Testis (tissue), 3 donors: ENCODE data around the gene AMZ1. TPM values are rescaled to one million over a fixed set of nuclear protein-coding genes. Genes with fewer than 3 reads are reported as not detected.

Experiments used
- DNase-seq: peaks from one replicate; pipeline ENCODE4 v3.0.0-alpha.2; 2019
- H3K27ac ChIP-seq, 2 donors: fragments of 200-600 bp; sonication (generic); one replicate each; pipeline ENCODE4 v1.5.1; 2019
- H3K27me3 ChIP-seq: fragments of 200-600 bp; sonication (generic); one replicate; pipeline ENCODE4 v1.5.1; 2019
- H3K36me3 ChIP-seq: fragments of 200-600 bp; sonication (generic); one replicate; pipeline ENCODE4 v1.5.1; 2017; ENCODE audit warnings: low read depth; ENCODE audit errors: missing control alignments
- H3K4me1 ChIP-seq: fragments of 200-600 bp; sonication (generic); one replicate; pipeline ENCODE4 v1.5.1; 2019
- H3K4me3 ChIP-seq, 2 donors: fragments of 200-600 bp; sonication (generic); one replicate each; pipeline ENCODE4 v1.5.1; 2017 to 2019
- H3K9me3 ChIP-seq: fragments of 200-600 bp; sonication (generic); one replicate; pipeline ENCODE4 v1.5.1; 2017
- POLR2A ChIP-seq: fragments of 450-650 bp; IDR thresholded peaks from one replicate; pipeline ENCODE4 v1.6.1; 2017; ENCODE audit warnings: antibody characterized with exemption, mild to moderate bottlenecking, moderate library complexity
- WGBS, 2 donors: methylation state at CpG; one replicate each; pipeline ENCODE4 v1.1.5; 2018; 5-methylcytosine and 5-hydroxymethylcytosine counted together
- intact Hi-C: fragments of 100-400 bp; cut with DNase I; formaldehyde crosslinking; loops from one replicate; pipeline ENCODE4 v1.15.1; 2023; ENCODE audit warnings: low total_unique reads
- polyA plus RNA-seq: library from polyadenylated mRNA; stranded (reverse); fragments of 350-450 nt; fragmentation: Illumina TruSeq; extraction: RNeasy Lipid Tissue Mini Kit (QIAGEN cat#74804); gene quantifications from one replicate; pipeline ENCODE4 v1.2.3, GENCODE V29; 2014; ENCODE audit warnings: low read depth, low replicate concordance; ENCODE audit not compliant: insufficient read depth
- total RNA-seq, 2 donors: library from RNA; depleted of rRNA; stranded (reverse); fragments of >200 nt; gene quantifications; one replicate each; pipeline ENCODE4 v1.2.3, GENCODE V29; 2016
- TF ChIP-seq, protein P1 (sequence below), 3 experiments: fragments of 450-650 bp in 2 of 3; fragments of 200-600 bp in 1 of 3; sonication (generic) in 1 of 3; IDR thresholded peaks; one replicate each; pipeline ENCODE4 v1.5.1; 2016 to 2019; ENCODE audit warnings: antibody characterized with exemption in 3 of 3, mild to moderate bottlenecking in 2 of 3, moderate library complexity in 1 of 3

Gene AMZ1
- total and polyA plus RNA-seq, 3 donors from 2014 or later, result 1.1 to 3.2 (median 2.7) TPM

DNA sequence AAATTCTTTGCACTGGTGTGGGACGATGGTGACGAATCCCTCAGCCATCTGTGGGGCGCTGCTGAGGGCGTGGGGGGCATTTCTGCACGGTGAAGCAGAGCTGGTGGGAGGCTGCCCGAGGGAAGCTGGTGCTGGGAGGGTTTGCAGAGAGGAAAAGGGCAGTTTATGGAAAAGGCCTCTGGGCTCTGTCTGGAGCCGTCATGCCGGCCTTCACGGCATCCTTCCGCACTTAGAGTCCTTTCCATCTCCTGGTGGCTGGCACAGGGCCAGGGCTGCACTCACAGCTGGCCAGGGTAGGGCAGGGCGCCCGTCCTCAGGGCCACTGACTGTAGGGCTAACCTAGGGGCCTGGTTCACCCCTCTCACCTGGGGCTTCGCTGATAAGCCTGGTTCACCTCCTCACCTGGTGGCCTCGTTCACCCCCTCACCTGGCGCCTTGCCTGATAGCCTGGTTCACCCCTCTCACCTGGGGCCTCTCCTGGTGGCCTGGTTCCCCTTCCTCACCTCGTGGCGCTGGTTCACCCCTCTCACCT, 598 bp upstream of the AMZ1 start:
- H3K27me3 ChIP-seq, result no peaks in the 10 kb centered on the region
- TF ChIP-seq, protein P1, sequence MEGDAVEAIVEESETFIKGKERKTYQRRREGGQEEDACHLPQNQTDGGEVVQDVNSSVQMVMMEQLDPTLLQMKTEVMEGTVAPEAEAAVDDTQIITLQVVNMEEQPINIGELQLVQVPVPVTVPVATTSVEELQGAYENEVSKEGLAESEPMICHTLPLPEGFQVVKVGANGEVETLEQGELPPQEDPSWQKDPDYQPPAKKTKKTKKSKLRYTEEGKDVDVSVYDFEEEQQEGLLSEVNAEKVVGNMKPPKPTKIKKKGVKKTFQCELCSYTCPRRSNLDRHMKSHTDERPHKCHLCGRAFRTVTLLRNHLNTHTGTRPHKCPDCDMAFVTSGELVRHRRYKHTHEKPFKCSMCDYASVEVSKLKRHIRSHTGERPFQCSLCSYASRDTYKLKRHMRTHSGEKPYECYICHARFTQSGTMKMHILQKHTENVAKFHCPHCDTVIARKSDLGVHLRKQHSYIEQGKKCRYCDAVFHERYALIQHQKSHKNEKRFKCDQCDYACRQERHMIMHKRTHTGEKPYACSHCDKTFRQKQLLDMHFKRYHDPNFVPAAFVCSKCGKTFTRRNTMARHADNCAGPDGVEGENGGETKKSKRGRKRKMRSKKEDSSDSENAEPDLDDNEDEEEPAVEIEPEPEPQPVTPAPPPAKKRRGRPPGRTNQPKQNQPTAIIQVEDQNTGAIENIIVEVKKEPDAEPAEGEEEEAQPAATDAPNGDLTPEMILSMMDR (IDR thresholded peaks at IDR 0.05), result no peak
- no peak for TF ChIP-seq POLR2A
- H3K36me3 ChIP-seq, result no peaks in the 10 kb centered on the region
- peaks cover 10% of the 10 kb centered on the region for H3K4me1 ChIP-seq
- no peak overlapping the region for H3K27ac ChIP-seq
- no peaks in the 10 kb centered on the region for H3K9me3 ChIP-seq
- DNase-seq, result no peak
- WGBS, 2 donors, result 20 to 40% methylated on average over 15 to 17 of the region's 17 CpGs
- intact Hi-C loops, result no loop called here
- H3K4me3 ChIP-seq, result no peak overlapping the region

DNA sequence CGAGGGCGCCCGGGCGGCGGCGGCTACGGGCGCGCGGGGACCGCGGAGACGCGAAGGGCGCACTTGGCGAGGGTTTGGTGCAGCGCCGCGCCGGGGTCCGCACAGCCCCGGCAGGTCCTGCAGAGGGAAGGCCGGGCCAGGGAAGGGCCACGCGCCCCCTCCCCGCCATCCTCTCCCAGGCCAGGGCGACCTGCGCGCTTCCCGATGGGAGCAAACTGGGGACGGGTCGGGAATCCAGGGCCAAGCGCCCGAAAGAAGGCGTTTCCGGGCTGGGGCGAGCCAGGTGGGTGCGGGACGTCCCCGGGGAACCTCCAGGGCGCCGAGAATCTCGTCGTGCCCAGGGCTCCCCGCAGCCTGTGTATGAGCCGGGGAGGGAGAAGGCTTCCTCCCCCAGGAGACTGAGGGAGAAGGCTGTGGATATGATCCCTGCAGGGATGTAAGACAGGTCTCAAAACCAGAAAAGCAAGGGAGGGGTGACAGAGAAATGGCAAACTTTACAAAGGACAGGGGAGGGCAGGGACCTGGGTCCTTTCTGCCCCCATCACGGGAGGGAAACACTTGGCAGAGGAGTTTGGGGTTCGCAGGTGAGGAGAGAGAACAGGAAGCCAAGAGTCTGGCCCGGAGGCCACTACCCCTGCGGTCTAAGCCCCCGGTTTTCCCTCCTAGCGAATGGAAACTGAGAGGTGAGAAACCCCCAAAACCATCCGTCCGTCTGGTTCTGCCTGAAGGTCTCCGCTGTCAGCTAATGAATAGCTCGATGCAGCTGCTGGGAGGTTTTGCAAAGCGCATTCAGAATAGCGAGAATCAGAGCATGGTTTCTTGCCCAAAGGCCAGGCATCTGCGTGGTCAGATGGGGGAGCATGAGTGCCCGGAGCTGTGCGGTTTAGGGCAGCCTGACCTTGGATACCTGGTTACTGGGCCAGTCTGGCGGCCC, 674 bp downstream of the AMZ1 start:
- no peaks in the 10 kb centered on the region for H3K27me3 ChIP-seq
- H3K4me3 ChIP-seq, result peak overlapping the region; percentile 29 to 31
- intact Hi-C loops, result no loop called here
- H3K36me3 ChIP-seq, result no peaks in the 10 kb centered on the region
- no peaks in the 10 kb centered on the region for H3K9me3 ChIP-seq
- no peak overlapping the region for H3K27ac ChIP-seq
- peaks cover 10% of the 10 kb centered on the region for H3K4me1 ChIP-seq
- 6 to 7% methylated on average over 27 to 44 of the region's 62 CpGs for WGBS, 2 donors
- no peak for DNase-seq
- no peak for TF ChIP-seq POLR2A
- TF ChIP-seq, protein P1 (IDR thresholded peaks at IDR 0.05), result no peak

DNA sequence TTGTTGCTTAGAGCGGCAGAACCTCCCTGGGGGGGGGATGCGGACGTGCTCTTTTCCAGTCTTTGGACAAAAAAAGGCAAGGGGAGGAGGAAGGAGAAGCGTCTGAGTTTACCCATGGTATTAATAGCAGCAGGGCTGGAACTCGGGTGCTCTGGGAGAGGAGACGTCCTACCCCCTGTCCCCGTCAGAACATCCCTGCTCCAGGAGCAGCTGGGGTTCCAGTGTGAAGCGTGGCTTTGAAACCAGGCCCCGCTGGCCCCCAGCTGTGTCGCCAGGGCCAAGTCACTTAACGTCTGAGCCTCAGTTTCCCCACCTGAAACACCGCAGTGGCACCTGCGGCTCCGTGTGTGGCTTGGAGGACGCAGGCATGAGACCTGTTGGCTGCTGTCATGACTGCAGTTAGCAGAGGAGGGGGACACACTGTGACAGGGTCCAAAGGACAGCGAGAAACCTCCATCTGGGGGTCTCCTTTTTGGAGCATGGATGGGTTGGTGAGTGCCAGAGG, 1.4 kb downstream of the AMZ1 start:
- 62% methylated on average over 16 of the region's 16 CpGs; no CpG with 5 or more reads in 1 of the 2 donors for WGBS, 2 donors
- no peak for DNase-seq
- TF ChIP-seq, protein P1 (IDR thresholded peaks at IDR 0.05), result no peak
- no peak for TF ChIP-seq POLR2A
- Histone ChIP-seq H3K27me3 (no peaks in the 10 kb centered on the region), H3K9me3 (no peaks in the 10 kb centered on the region), H3K27ac (no peak overlapping the region), H3K4me3 (no peak overlapping the region), H3K4me1 (peaks cover 10% of the 10 kb centered on the region), H3K36me3 (no peaks in the 10 kb centered on the region)
- intact Hi-C loops, result no loop called here

DNA sequence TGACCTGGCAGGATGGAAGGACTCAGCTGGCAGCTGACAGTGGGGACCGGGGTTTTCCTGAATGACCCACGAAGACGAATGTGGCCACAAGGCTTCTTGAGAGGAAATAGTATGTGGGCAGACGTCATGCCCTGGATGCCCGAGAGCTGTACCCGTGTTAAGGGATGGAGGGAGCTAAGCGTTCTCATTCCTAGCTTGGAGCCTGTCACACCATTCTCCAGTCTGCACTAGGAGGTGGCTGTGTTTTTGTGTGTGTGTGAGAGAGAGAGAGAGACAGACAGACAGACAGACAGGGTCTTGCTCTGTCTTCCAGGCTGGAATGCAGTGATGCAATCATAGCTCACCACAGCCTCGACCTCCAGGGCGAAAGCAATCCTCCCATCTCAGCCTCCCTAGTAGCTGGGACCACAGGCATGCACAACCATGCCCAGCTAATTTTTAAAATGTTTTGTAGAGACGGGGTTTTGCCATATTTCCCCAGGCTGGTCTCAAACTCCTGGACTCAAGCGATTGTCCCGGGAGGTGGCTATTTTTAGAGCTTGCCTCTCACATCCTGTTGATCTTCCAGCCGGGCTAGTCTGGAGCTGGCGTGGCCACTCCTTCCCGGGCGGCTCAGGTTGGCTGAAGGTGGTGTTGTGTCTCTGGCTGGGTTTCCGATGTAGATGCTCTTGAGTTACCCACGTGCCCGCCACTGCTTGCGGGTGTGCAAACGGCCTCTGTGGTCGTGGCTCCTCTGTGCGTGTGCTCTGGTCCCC, 2.1 kb downstream of the AMZ1 start:
- 82 to 83% methylated on average over 18 to 23 of the region's 23 CpGs for WGBS, 2 donors
- Histone ChIP-seq H3K36me3 (no peaks in the 10 kb centered on the region), H3K27ac (no peak overlapping the region), H3K4me1 (peaks cover 10% of the 10 kb centered on the region), H3K4me3 (no peak overlapping the region), H3K27me3 (no peaks in the 10 kb centered on the region), H3K9me3 (no peaks in the 10 kb centered on the region)
- intact Hi-C loops, result no loop called here
- no peak for DNase-seq
- TF ChIP-seq POLR2A, result no peak
- TF ChIP-seq, protein P1 (IDR thresholded peaks at IDR 0.05), result no peak
